HepG2 (cell line): Measurements from ENCODE around the gene KREMEN1. TPM values are rescaled to one million over a fixed set of nuclear protein-coding genes. Genes with fewer than 3 reads are reported as not detected.

ENCODE experiments used
- ATF1 ChIP-seq: IDR thresholded peaks from 2 replicates; pipeline ENCODE4 v1.6.1; 2016; ENCODE audit warnings: mild to moderate bottlenecking, control low read depth
- BORCS8-MEF2B ChIP-seq: sonication (generic); formaldehyde crosslinking; IDR thresholded peaks from 2 replicates; pipeline ENCODE4 v1.8.0; 2022; ENCODE audit warnings: mild to moderate bottlenecking, missing genetic modification reagents
- CAMTA2 ChIP-seq: sonication (generic); formaldehyde crosslinking; IDR thresholded peaks from 2 replicates; pipeline ENCODE4 v1.4.0; 2020; ENCODE audit warnings: mild to moderate bottlenecking, missing genetic modification reagents, borderline replicate concordance
- CBX2 ChIP-seq, 2 experiments: fragments of 200-600 bp in 1 of 2; sonication (generic); formaldehyde crosslinking in 1 of 2; IDR thresholded peaks; 2 replicates each; pipeline versions ENCODE4 v1.7.0 to v1.8.1; 2018 to 2022; ENCODE audit warnings: low read depth in 2 of 2, low read length in 1 of 2, mild to moderate bottlenecking in 1 of 2, missing genetic modification reagents in 1 of 2
- ETS1 ChIP-seq: sonication (generic); formaldehyde crosslinking; IDR thresholded peaks from 2 replicates; pipeline ENCODE4 v1.4.0; 2020; ENCODE audit warnings: missing genetic modification reagents
- FOXA3 ChIP-seq: IDR thresholded peaks from 2 replicates; pipeline ENCODE4 v1.6.1; 2016; ENCODE audit warnings: missing genetic modification reagents, missing compliant biosample characterization
- FOXP1 ChIP-seq, 2 experiments: fragments of 450-650 bp in 1 of 2; IDR thresholded peaks; 2 replicates each; pipeline ENCODE4 v1.6.1; 2017 to 2018; ENCODE audit warnings: antibody characterized with exemption in 1 of 2
- GFI1 ChIP-seq: sonication (generic); formaldehyde crosslinking; IDR thresholded peaks from 2 replicates; pipeline ENCODE4 v1.5.0; 2020; ENCODE audit warnings: missing genetic modification reagents, mild to moderate bottlenecking, borderline replicate concordance
- HMGXB3 ChIP-seq: sonication (generic); formaldehyde crosslinking; IDR thresholded peaks from 2 replicates; pipeline ENCODE4 v1.4.0; 2020; ENCODE audit warnings: missing genetic modification reagents, borderline replicate concordance
- KLF15 ChIP-seq: sonication (generic); formaldehyde crosslinking; IDR thresholded peaks from 2 replicates; pipeline ENCODE4 v1.8.1; 2023; ENCODE audit warnings: borderline replicate concordance, mild to moderate bottlenecking, inconsistent platforms, missing genetic modification reagents, mixed read lengths
- MAF1 ChIP-seq: sonication (generic); formaldehyde crosslinking; IDR thresholded peaks from 2 replicates; pipeline ENCODE4 v1.5.0; 2020; ENCODE audit warnings: missing genetic modification reagents, borderline replicate concordance
- MTF2 ChIP-seq: sonication (generic); formaldehyde crosslinking; IDR thresholded peaks from 2 replicates; pipeline ENCODE4 v1.5.0; 2020; ENCODE audit warnings: missing genetic modification reagents, borderline replicate concordance
- MXD1 ChIP-seq: sonication (generic); formaldehyde crosslinking; IDR thresholded peaks from 2 replicates; pipeline ENCODE4 v1.4.0; 2020; ENCODE audit warnings: mild to moderate bottlenecking, missing genetic modification reagents
- RFX3 ChIP-seq: IDR thresholded peaks from 2 replicates; pipeline ENCODE4 v1.6.1; 2016; ENCODE audit warnings: missing biosample characterization, missing genetic modification reagents
- TARDBP ChIP-seq: sonication (generic); formaldehyde crosslinking; IDR thresholded peaks from 2 replicates; pipeline ENCODE4 v1.8.0; 2022; ENCODE audit warnings: mild to moderate bottlenecking, missing genetic modification reagents
- ZFP62 ChIP-seq: sonication (generic); formaldehyde crosslinking; IDR thresholded peaks from 2 replicates; pipeline ENCODE4 v1.4.0; 2020; ENCODE audit warnings: missing genetic modification reagents
- ZKSCAN1 ChIP-seq: fragments of 150-350 bp; IDR thresholded peaks from 2 replicates; pipeline ENCODE4 v1.6.1; 2014; ENCODE audit warnings: low read length
- ZKSCAN8 ChIP-seq: IDR thresholded peaks from 2 replicates; pipeline ENCODE4 v1.6.1; 2016; ENCODE audit warnings: borderline replicate concordance, missing genetic modification reagents, missing compliant biosample characterization
- ZNF329 ChIP-seq: sonication (generic); formaldehyde crosslinking; IDR thresholded peaks from 2 replicates; pipeline ENCODE4 v1.9.0; 2021; ENCODE audit warnings: low read depth, mild to moderate bottlenecking, missing genetic modification reagents
- ZNF414 ChIP-seq: sonication (generic); formaldehyde crosslinking; IDR thresholded peaks from 2 replicates; pipeline ENCODE4 v1.5.0; 2020; ENCODE audit warnings: missing genetic modification reagents
- ZNF773 ChIP-seq: sonication (generic); formaldehyde crosslinking; IDR thresholded peaks from 2 replicates; pipeline ENCODE4 v1.4.0; 2020; ENCODE audit warnings: missing genetic modification reagents, borderline replicate concordance
- ZSCAN20 ChIP-seq: sonication (generic); formaldehyde crosslinking; IDR thresholded peaks from 2 replicates; pipeline ENCODE4 v1.4.0; 2020; ENCODE audit warnings: missing genetic modification reagents, mild to moderate bottlenecking, borderline replicate concordance
- polyA plus RNA-seq, 8 experiments: library from polyadenylated mRNA; depleted of rRNA in 3 of 8; stranded (reverse) in 7 of 8; unstranded in 1 of 8; fragments of >200 nt; fragmentation: Illumina TruSeq in 4 of 8; extraction: Trizol in 4 of 8; gene quantifications; 2 replicates each; pipeline versions ENCODE4 v1.2.1 to v1.2.3, GENCODE V29; 2011 to 2016; ENCODE audit warnings: low read depth in 4 of 8, missing spikeins in 1 of 8, mixed read lengths in 1 of 8; ENCODE audit not compliant: insufficient read depth in 1 of 8
- total RNA-seq, 5 experiments: library from RNA; depleted of rRNA; stranded (reverse); fragments of >200 nt; fragmentation: Illumina TruSeq; extraction: Trizol; gene quantifications; 2 replicates each; pipeline ENCODE4 v1.2.3, GENCODE V29; 2016; ENCODE audit warnings: low read depth in 1 of 5

KREMEN1 gene
- total and polyA plus RNA-seq, 2 of the 13 experiments (the other 11 are each of a cell fraction or from before 2014, with no cell fraction given) = 9.8 to 13.8 TPM

GRCh38 chr22:29030618-29031226 lies 42.1 kb upstream of the KREMEN1 start (continued):
- no peak for TF ChIP-seq CBX2 (IDR thresholded peaks at IDR 0.05; ENCODE audit: low read depth, low read length)
- no peak for TF ChIP-seq CBX2 (CRISPR knock-in tag; IDR thresholded peaks at IDR 0.05; ENCODE audit: low read depth)
- TF ChIP-seq TARDBP (CRISPR knock-in tag) = peak; percentile 75; the same call in 1 of the 2 replicates
- no peak for TF ChIP-seq HMGXB3 (CRISPR knock-in tag)
- TF ChIP-seq ZNF773 = no peak
- TF ChIP-seq ZFP62 (CRISPR knock-in tag) = no peak
- peak; percentile 72; the same call in 1 of the 2 replicates for TF ChIP-seq GFI1 (CRISPR knock-in tag)
- peak; percentile 93 for TF ChIP-seq ZNF414 (CRISPR knock-in tag)
- TF ChIP-seq KLF15 (CRISPR knock-in tag) = no peak; the same call in 1 of the 2 replicates
- no peak for TF ChIP-seq ATF1
- TF ChIP-seq FOXP1 (IDR thresholded peaks at IDR 0.05) = no peak
- peak; percentile 84 for TF ChIP-seq FOXP1 (CRISPR knock-in tag; IDR thresholded peaks at IDR 0.05)
- TF ChIP-seq RFX3 (CRISPR knock-in tag) = no peak
- no peak for TF ChIP-seq ZSCAN20 (CRISPR knock-in tag)
- no peak for TF ChIP-seq CAMTA2 (CRISPR knock-in tag)
- no peak; the same call in 1 of the 2 replicates for TF ChIP-seq MXD1 (CRISPR knock-in tag)
- no peak for TF ChIP-seq MTF2 (CRISPR knock-in tag)
- no peak for TF ChIP-seq ETS1 (CRISPR knock-in tag)
- no peak for TF ChIP-seq ZKSCAN1
- TF ChIP-seq MAF1 = no peak
- no peak for TF ChIP-seq ZKSCAN8 (CRISPR knock-in tag)
- TF ChIP-seq BORCS8-MEF2B (CRISPR knock-in tag) = no peak
- peak; percentile 75 for TF ChIP-seq FOXA3 (CRISPR knock-in tag)
- TF ChIP-seq ZNF329 (CRISPR knock-in tag) = no peak; the same call in 1 of the 2 replicates
